ENCODE measurements around the gene CNTFR.

- TF ChIP-seq, protein P1, sequence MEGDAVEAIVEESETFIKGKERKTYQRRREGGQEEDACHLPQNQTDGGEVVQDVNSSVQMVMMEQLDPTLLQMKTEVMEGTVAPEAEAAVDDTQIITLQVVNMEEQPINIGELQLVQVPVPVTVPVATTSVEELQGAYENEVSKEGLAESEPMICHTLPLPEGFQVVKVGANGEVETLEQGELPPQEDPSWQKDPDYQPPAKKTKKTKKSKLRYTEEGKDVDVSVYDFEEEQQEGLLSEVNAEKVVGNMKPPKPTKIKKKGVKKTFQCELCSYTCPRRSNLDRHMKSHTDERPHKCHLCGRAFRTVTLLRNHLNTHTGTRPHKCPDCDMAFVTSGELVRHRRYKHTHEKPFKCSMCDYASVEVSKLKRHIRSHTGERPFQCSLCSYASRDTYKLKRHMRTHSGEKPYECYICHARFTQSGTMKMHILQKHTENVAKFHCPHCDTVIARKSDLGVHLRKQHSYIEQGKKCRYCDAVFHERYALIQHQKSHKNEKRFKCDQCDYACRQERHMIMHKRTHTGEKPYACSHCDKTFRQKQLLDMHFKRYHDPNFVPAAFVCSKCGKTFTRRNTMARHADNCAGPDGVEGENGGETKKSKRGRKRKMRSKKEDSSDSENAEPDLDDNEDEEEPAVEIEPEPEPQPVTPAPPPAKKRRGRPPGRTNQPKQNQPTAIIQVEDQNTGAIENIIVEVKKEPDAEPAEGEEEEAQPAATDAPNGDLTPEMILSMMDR (IDR thresholded peaks at IDR 0.05): no peak
- no peak for TF ChIP-seq POLR2A (IDR thresholded peaks at IDR 0.05)
These were observed 87.1 kb downstream of the CNTFR start for GRCh38 chr9:34502471-34502870.
